KMS-11 (cell line): ENCODE data around the gene HCFC1.
"Not testable (repeated sequence)": the region's sequence is repeated elsewhere in the genome, so short reads cannot be mapped to it uniquely, and the experiment has no call there.

Source experiments
- H2AFZ ChIP-seq: fragments of 200-600 bp; sonication (generic); 2 replicates; pipeline ENCODE4 v1.6.1; 2016; ENCODE audit warnings: antibody characterized with exemption, mixed run types, low read depth
- H3K27ac ChIP-seq: fragments of 200-600 bp; sonication (generic); 2 replicates; pipeline ENCODE4 v1.6.1; 2016; ENCODE audit warnings: mild to moderate bottlenecking, mixed run types
- H3K27me3 ChIP-seq: fragments of 200-600 bp; sonication (generic); 2 replicates; pipeline ENCODE4 v1.6.1; 2017; ENCODE audit warnings: mild to moderate bottlenecking, low read depth, mixed run types, moderate library complexity; ENCODE audit not compliant: insufficient read depth
- H3K36me3 ChIP-seq: fragments of 200-600 bp; sonication (generic); 2 replicates; pipeline ENCODE4 v1.6.1; 2017; ENCODE audit warnings: mild to moderate bottlenecking, mixed run types; ENCODE audit not compliant: insufficient read depth
- H3K4me1 ChIP-seq: fragments of 200-600 bp; sonication (generic); 2 replicates; pipeline ENCODE4 v1.6.1; 2016; ENCODE audit warnings: mild to moderate bottlenecking, low read depth, mixed run types; ENCODE audit not compliant: poor library complexity, severe bottlenecking
- H3K4me2 ChIP-seq: fragments of 200-600 bp; sonication (generic); 2 replicates; pipeline ENCODE4 v1.7.0; 2016; ENCODE audit warnings: mild to moderate bottlenecking, mixed run types
- H3K4me3 ChIP-seq: fragments of 200-600 bp; sonication (generic); IDR thresholded peaks from 2 replicates; pipeline ENCODE4 v1.6.1; 2017; ENCODE audit warnings: low read depth, low read length, mixed read lengths; ENCODE audit not compliant: insufficient read depth
- H3K79me2 ChIP-seq: fragments of 200-600 bp; sonication (generic); 2 replicates; pipeline ENCODE4 v1.6.1; 2016; ENCODE audit warnings: low read depth, mixed run types; ENCODE audit not compliant: insufficient read depth
- H3K9ac ChIP-seq: fragments of 200-600 bp; sonication (generic); 2 replicates; pipeline ENCODE4 v1.6.1; 2016; ENCODE audit warnings: mild to moderate bottlenecking, mixed run types
- H4K20me1 ChIP-seq: fragments of 200-600 bp; sonication (generic); 2 replicates; pipeline ENCODE4 v1.6.1; 2016; ENCODE audit warnings: mild to moderate bottlenecking, mixed run types; ENCODE audit not compliant: insufficient read depth
- TF ChIP-seq, protein P1 (sequence below): fragments of 200-600 bp; sonication (generic); conservative IDR thresholded peaks from 2 replicates; pipeline ENCODE4 v1.6.1; 2017; ENCODE audit warnings: low read depth, mild to moderate bottlenecking, antibody characterized with exemption, low read length, moderate library complexity, mixed read lengths

The HCFC1 gene

GRCh38 chrX:153984351-153985178 is 12.9 kb upstream of the HCFC1 start:
- H3K27me3 ChIP-seq, result no peaks in the 10 kb centered on the region
- no peaks in the 10 kb centered on the region for H3K36me3 ChIP-seq
- peak overlapping the region; percentile 89 for H3K9ac ChIP-seq
- H3K27ac ChIP-seq, result peak overlapping the region; percentile 100
- TF ChIP-seq, protein P1, sequence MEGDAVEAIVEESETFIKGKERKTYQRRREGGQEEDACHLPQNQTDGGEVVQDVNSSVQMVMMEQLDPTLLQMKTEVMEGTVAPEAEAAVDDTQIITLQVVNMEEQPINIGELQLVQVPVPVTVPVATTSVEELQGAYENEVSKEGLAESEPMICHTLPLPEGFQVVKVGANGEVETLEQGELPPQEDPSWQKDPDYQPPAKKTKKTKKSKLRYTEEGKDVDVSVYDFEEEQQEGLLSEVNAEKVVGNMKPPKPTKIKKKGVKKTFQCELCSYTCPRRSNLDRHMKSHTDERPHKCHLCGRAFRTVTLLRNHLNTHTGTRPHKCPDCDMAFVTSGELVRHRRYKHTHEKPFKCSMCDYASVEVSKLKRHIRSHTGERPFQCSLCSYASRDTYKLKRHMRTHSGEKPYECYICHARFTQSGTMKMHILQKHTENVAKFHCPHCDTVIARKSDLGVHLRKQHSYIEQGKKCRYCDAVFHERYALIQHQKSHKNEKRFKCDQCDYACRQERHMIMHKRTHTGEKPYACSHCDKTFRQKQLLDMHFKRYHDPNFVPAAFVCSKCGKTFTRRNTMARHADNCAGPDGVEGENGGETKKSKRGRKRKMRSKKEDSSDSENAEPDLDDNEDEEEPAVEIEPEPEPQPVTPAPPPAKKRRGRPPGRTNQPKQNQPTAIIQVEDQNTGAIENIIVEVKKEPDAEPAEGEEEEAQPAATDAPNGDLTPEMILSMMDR, result no peak
- H3K4me3 ChIP-seq, result no peak overlapping the region
- H3K79me2 ChIP-seq, result no peaks in the 10 kb centered on the region
- H2AFZ ChIP-seq, result no peak overlapping the region
- H3K4me1 ChIP-seq, result peaks cover 75% of the 10 kb centered on the region
- H3K4me2 ChIP-seq, result peak overlapping the region; percentile 96
- H4K20me1 ChIP-seq, result no peaks in the 10 kb centered on the region

- TF ChIP-seq, protein P1, result no peak
- Histone ChIP-seq H2AFZ (no peak overlapping the region), H4K20me1 (no peaks in the 10 kb centered on the region), H3K4me2 (peak overlapping the region; percentile 27; the same call in 1 of the 2 replicates), H3K4me1 (peaks cover 75% of the 10 kb centered on the region), H3K36me3 (no peaks in the 10 kb centered on the region), H3K79me2 (no peaks in the 10 kb centered on the region), H3K9ac (no peak overlapping the region; the same call in 1 of the 2 replicates), H3K27me3 (no peaks in the 10 kb centered on the region), H3K27ac (peak overlapping the region; percentile 100; the same call in 1 of the 2 replicates), H3K4me3 (no peak overlapping the region)
These were observed 11.7 kb upstream of the HCFC1 start for GRCh38 chrX:153983321-153983801.

- Histone ChIP-seq H2AFZ (no peak overlapping the region), H4K20me1 (no peaks in the 10 kb centered on the region), H3K4me2 (no peak overlapping the region; the same call in 1 of the 2 replicates), H3K27ac (peak overlapping the region; percentile 100), H3K4me3 (no peak overlapping the region), H3K79me2 (no peaks in the 10 kb centered on the region), H3K27me3 (no peaks in the 10 kb centered on the region), H3K4me1 (peaks cover 65% of the 10 kb centered on the region), H3K9ac (no peak overlapping the region; the same call in 1 of the 2 replicates), H3K36me3 (no peaks in the 10 kb centered on the region)
- TF ChIP-seq, protein P1, result no peak
These were observed 10.3 kb upstream of the HCFC1 start for GRCh38 chrX:153981771-153982533.

DNA sequence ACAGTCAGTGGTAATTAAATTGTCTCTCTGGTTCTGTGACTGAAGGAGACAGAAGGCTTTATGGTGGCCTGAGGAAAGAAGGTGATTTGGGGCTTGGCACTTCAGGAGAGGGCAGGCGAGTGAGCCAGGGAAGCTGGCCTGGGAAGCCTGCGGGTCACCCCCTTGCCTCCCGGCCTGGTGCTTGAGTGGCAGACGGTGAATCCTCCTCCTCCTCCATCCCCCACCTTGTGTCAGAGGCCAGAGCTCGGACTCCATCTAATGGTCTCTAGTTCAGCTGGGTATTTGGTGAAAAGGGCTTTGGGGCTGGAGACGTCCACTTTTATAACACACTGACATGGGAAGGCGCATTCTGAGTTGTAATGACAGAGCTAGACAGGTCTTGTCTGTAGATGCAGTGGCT is 9.6 kb upstream of the HCFC1 start:
- H3K9ac ChIP-seq, result peak overlapping the region; percentile 49; the same call in 1 of the 2 replicates
- peak overlapping the region; percentile 41; the same call in 1 of the 2 replicates for H3K4me2 ChIP-seq
- H3K27me3 ChIP-seq, result no peaks in the 10 kb centered on the region
- no peak overlapping the region for H3K4me3 ChIP-seq
- H4K20me1 ChIP-seq, result no peaks in the 10 kb centered on the region
- peaks cover 60% of the 10 kb centered on the region for H3K4me1 ChIP-seq
- H3K36me3 ChIP-seq, result no peaks in the 10 kb centered on the region
- no peaks in the 10 kb centered on the region for H3K79me2 ChIP-seq
- no peak overlapping the region for H2AFZ ChIP-seq
- TF ChIP-seq, protein P1, result no peak
- peak overlapping the region; percentile 100 for H3K27ac ChIP-seq

GRCh38 chrX:153980394-153980793 is 8.8 kb upstream of the HCFC1 start:
- H2AFZ ChIP-seq, H3K4me3 ChIP-seq, H4K20me1 ChIP-seq, H3K27me3 ChIP-seq, H3K36me3 ChIP-seq, H3K79me2 ChIP-seq: not testable (repeated sequence)
- Histone ChIP-seq H3K4me1 (peaks cover 61% of the 10 kb centered on the region), H3K9ac (peak overlapping the region; percentile 49; the same call in 1 of the 2 replicates), H3K4me2 (peak overlapping the region; percentile 41; the same call in 1 of the 2 replicates), H3K27ac (peak overlapping the region; percentile 100)
